HG03460 (cell line): ENCODE measurements around the gene OCIAD1.
"Not testable (repeated sequence)": the region's sequence is repeated elsewhere in the genome, so short reads cannot be mapped to it uniquely, and the experiment has no call there.

Experiments used
- ATAC-seq: cut with Tn5 transposase; IDR thresholded peaks from one replicate; pipeline ENCODE4 v1.9.1; 2021; ENCODE audit not compliant: unreplicated experiment

OCIAD1 gene

GRCh38 chr4:48881646-48882045, 50.8 kb downstream of the OCIAD1 start:
- not testable (repeated sequence) for ATAC-seq

- not testable (repeated sequence) for ATAC-seq
Observed at GRCh38 chr4:48889750-48890149, 58.9 kb downstream of the OCIAD1 start.

- ATAC-seq: no peak
Observed at GRCh38 chr4:48891028-48891619, 60.2 kb downstream of the OCIAD1 start.

- ATAC-seq: no peak
Observed at GRCh38 chr4:48896845-48897244, 66.0 kb downstream of the OCIAD1 start.

- peak; percentile 67 for ATAC-seq
Observed at GRCh38 chr4:48898733-48899431, 68.0 kb downstream of the OCIAD1 start.

- ATAC-seq: peak; percentile 10
Observed at GRCh38 chr4:48899432-48899749, 68.5 kb downstream of the OCIAD1 start.

- ATAC-seq: no peak
Observed at GRCh38 chr4:48899950-48900349, 69.1 kb downstream of the OCIAD1 start.

- no peak for ATAC-seq
Observed at GRCh38 chr4:48901196-48901595, 70.3 kb downstream of the OCIAD1 start.

- no peak for ATAC-seq
Observed at GRCh38 chr4:48902266-48902665, 71.4 kb downstream of the OCIAD1 start.

GRCh38 chr4:48904101-48904500, 73.2 kb downstream of the OCIAD1 start:
- no peak for ATAC-seq

GRCh38 chr4:48904541-48905142, 73.8 kb downstream of the OCIAD1 start:
- no peak for ATAC-seq

- no peak for ATAC-seq
Observed at GRCh38 chr4:48905363-48906015, 74.6 kb downstream of the OCIAD1 start.

- ATAC-seq: peak; percentile 97
Observed at GRCh38 chr4:48906206-48907173, 75.6 kb downstream of the OCIAD1 start, which contains the start of gene OCIAD2. TSS of gene OCIAD2 (minus strand) at chr4:48906774. CDS start at chr4:48904549, 2,225 bp downstream.

- ATAC-seq: no peak
Observed at GRCh38 chr4:48907706-48908477, 77.0 kb downstream of the OCIAD1 start.

GRCh38 chr4:48908687-48909086, 77.8 kb downstream of the OCIAD1 start:
- ATAC-seq: no peak

GRCh38 chr4:48909697-48910096, 78.8 kb downstream of the OCIAD1 start:
- no peak for ATAC-seq

- ATAC-seq: no peak
Observed at GRCh38 chr4:48910511-48910910, 79.6 kb downstream of the OCIAD1 start.
